ENCODE results near the gene TRPC1. TPM values are rescaled to one million over a fixed set of nuclear protein-coding genes. Genes with fewer than 3 reads are reported as not detected.
"Not testable (repeated sequence)": the region's sequence is repeated elsewhere in the genome, so short reads cannot be mapped to it uniquely, and the experiment has no call there.

Gene TRPC1
- total RNA-seq, 4 donors from 2014 or later: 0.75 to 11.7 (median 4.6) TPM

GRCh38 chr3:142706321-142707127, 17.3 kb upstream of the TRPC1 start:
- Histone ChIP-seq H3K4me3 (no peak overlapping the region), H3K36me3 (peaks cover 0 to 9% (median 0%) of the 10 kb centered on the region in 4 donors), H3K27me3 (no peaks in the 10 kb centered on the region), H3K9me3 (no peaks in the 10 kb centered on the region), H3K27ac (no peak overlapping the region), H3K4me1 (no peaks in the 10 kb centered on the region)
- intact Hi-C loops (cut with DNase I; ENCODE audit: low total_unique reads) (no loop called here), in situ Hi-C loops (cut with MboI; ENCODE audit: low pct_ligation_motif_present in 1 of 4, low pct_unique_long_range_greater_than_20kb in 1 of 4, low sequenced_read_pairs in 3 of 4) (no loop called here)
- no peak for DNase-seq
- TF ChIP-seq CTCF (IDR thresholded peaks at IDR 0.05) (no peak), EP300 (IDR thresholded peaks at IDR 0.05; ENCODE audit: low read depth) (no peak), POLR2AphosphoS5 (IDR thresholded peaks at IDR 0.05) (no peak), POLR2A (IDR thresholded peaks at IDR 0.05) (no peak)
- 77 to 89% methylated on average over 6 to 7 of the region's 7 CpGs for WGBS, 2 donors (ENCODE audit: low coverage in 1 of 2)

GRCh38 chr3:142709207-142709606, 14.6 kb upstream of the TRPC1 start:
- H3K27ac ChIP-seq: no peak overlapping the region
- intact Hi-C loops (cut with DNase I; ENCODE audit: low total_unique reads): no loop called here

GRCh38 chr3:142714882-142715281, 9.0 kb upstream of the TRPC1 start:
- intact Hi-C loops (cut with DNase I; ENCODE audit: low total_unique reads); H3K27me3 ChIP-seq; H3K4me3 ChIP-seq; H3K4me1 ChIP-seq; in situ Hi-C loops (cut with MboI; ENCODE audit: low pct_ligation_motif_present in 1 of 4, low pct_unique_long_range_greater_than_20kb in 1 of 4, low sequenced_read_pairs in 3 of 4); H3K27ac ChIP-seq; DNase-seq; H3K36me3 ChIP-seq; H3K9me3 ChIP-seq: not testable (repeated sequence)
- WGBS, 2 donors (ENCODE audit: low coverage in 1 of 2): 85% methylated on average over 3 of the region's 3 CpGs; no CpG with 5 or more reads in 1 of the 2 donors

More at GRCh38 chr3:142709207-142709606, 14.6 kb upstream of the TRPC1 start:
- H3K9me3 ChIP-seq: no peaks in the 10 kb centered on the region
- no peak for DNase-seq
- in situ Hi-C loops (cut with MboI; ENCODE audit: low pct_ligation_motif_present in 1 of 4, low pct_unique_long_range_greater_than_20kb in 1 of 4, low sequenced_read_pairs in 3 of 4): no loop called here
- WGBS, 2 donors (ENCODE audit: low coverage in 1 of 2): 96% methylated on average over 4 to 5 of the region's 5 CpGs
- H3K4me1 ChIP-seq: no peaks in the 10 kb centered on the region
- H3K4me3 ChIP-seq: no peak overlapping the region
- H3K27me3 ChIP-seq: no peaks in the 10 kb centered on the region
- TF ChIP-seq CTCF (IDR thresholded peaks at IDR 0.05): no peak
- TF ChIP-seq POLR2AphosphoS5 (IDR thresholded peaks at IDR 0.05): no peak
- no peak for TF ChIP-seq EP300 (IDR thresholded peaks at IDR 0.05; ENCODE audit: low read depth)
- no peak for TF ChIP-seq POLR2A (IDR thresholded peaks at IDR 0.05)
- H3K36me3 ChIP-seq: peaks cover 0 to 6% (median 3%) of the 10 kb centered on the region in 4 donors

GRCh38 chr3:142716102-142716501, 7.7 kb upstream of the TRPC1 start:
- TF ChIP-seq POLR2A (IDR thresholded peaks at IDR 0.05) (no peak), CTCF (IDR thresholded peaks at IDR 0.05) (no peak), EP300 (IDR thresholded peaks at IDR 0.05; ENCODE audit: low read depth) (no peak), POLR2AphosphoS5 (IDR thresholded peaks at IDR 0.05) (no peak)
- intact Hi-C loops (cut with DNase I; ENCODE audit: low total_unique reads): no loop called here
- Histone ChIP-seq H3K36me3 (peaks cover 0 to 6% (median 0%) of the 10 kb centered on the region in 4 donors), H3K4me3 (no peak overlapping the region), H3K9me3 (no peaks in the 10 kb centered on the region), H3K27me3 (no peaks in the 10 kb centered on the region), H3K27ac (no peak overlapping the region), H3K4me1 (no peaks in the 10 kb centered on the region)
- in situ Hi-C loops (cut with MboI; ENCODE audit: low pct_ligation_motif_present in 1 of 4, low pct_unique_long_range_greater_than_20kb in 1 of 4, low sequenced_read_pairs in 3 of 4): no loop called here
- no peak for DNase-seq
- 85 to 97% methylated on average over 4 of the region's 4 CpGs for WGBS, 2 donors (ENCODE audit: low coverage in 1 of 2)
